GM19025 (cell line): ENCODE measurements around the gene UBE2C.
"Not testable (repeated sequence)": the region's sequence is repeated elsewhere in the genome, so short reads cannot be mapped to it uniquely, and the experiment has no call there.

Source experiments
- ATAC-seq: cut with Tn5 transposase; IDR thresholded peaks from one replicate; pipeline ENCODE4 v1.9.1; 2021; ENCODE audit warnings: mild to moderate bottlenecking, low read depth, moderate library complexity; ENCODE audit not compliant: unreplicated experiment

Gene UBE2C

DNA sequence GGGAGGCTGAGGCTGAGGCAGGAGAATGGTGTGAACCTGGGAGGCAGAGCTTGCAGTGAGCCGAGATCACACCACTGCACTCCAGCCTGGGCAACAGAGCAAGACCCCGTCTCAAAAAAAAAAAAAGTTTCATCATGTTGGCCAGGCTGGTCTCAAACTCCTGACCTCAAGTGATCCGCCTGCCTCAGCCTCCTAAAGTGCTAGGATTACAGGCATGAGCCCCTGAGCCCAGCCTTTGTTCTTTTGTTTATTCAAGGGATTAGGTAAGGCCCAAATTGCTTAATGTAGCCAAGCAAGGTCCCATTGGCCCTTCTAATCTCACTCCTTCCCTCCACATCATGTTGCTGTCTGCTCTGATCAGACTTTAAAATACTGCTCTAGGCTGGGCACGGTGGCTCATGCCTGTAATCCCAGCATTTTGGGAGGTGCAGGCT is 17.2 kb downstream of the UBE2C start:
- not testable (repeated sequence) for ATAC-seq

DNA sequence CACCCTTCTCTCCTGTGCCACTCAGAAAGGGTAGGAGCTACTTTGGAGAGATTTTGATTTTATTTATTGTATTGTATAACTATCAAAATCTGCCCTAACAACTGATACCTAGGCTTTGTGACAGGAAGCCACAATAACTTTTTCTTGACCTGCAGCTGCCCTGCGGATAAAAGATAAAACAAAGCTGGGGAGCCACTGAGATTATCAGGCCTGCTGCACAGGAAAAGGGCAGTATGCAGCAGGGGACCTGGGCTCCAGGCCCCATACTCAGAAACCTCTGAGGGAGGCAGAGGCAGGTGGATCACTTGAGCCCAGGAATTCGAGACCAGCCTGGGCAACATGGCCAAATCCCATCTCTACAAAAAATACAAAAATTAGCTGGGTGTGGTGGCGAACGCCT is 20.2 kb downstream of the UBE2C start:
- no peak for ATAC-seq

DNA sequence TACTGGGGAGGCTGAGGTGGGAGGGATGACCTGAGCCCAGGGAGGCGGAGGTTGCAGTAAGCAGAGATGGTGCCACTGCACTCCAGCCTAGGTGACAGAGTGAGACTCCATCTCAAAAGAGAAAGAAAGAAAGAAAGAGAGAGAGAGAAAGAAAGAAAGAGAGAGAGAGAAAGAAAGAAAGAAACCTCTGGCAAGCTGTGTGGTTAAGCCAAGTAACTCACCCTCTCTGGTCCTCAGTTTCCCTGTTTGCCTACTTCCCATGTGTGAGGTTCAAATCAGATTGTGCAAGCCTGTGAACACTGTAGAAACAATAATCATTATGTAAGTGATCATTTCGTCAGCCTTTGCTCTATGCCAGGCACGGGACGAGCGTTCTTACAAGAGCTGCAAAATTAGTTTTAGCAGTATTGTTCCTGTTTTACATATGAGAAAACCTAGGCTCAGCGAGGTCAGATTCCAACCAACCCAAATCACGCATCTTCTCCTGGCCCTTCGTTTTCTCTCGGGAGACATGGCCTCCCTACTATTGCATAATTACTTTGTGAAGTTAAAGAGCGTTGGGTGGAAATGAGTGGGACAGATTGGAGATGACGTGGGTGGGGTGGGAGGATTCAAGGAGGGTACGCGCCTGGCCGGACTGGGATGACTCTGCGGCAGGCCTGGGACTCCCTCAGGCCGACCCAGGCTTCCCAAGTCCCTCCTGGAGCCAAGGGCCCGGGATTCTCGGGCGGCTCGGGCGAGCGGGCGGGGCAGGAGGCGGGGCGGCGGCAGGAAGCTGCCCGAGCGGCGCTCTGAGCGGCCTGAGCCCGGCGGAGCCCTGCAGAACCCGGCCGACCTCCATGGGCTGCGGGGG is 20.8 kb downstream of the UBE2C start, which contains the start of gene SNX21:
Gene SNX21, plus strand, starts transcription at position 770 of the 853 bp plus-strand sequence. CDS start 121 bp downstream, outside the sequence.
- no peak for ATAC-seq

DNA sequence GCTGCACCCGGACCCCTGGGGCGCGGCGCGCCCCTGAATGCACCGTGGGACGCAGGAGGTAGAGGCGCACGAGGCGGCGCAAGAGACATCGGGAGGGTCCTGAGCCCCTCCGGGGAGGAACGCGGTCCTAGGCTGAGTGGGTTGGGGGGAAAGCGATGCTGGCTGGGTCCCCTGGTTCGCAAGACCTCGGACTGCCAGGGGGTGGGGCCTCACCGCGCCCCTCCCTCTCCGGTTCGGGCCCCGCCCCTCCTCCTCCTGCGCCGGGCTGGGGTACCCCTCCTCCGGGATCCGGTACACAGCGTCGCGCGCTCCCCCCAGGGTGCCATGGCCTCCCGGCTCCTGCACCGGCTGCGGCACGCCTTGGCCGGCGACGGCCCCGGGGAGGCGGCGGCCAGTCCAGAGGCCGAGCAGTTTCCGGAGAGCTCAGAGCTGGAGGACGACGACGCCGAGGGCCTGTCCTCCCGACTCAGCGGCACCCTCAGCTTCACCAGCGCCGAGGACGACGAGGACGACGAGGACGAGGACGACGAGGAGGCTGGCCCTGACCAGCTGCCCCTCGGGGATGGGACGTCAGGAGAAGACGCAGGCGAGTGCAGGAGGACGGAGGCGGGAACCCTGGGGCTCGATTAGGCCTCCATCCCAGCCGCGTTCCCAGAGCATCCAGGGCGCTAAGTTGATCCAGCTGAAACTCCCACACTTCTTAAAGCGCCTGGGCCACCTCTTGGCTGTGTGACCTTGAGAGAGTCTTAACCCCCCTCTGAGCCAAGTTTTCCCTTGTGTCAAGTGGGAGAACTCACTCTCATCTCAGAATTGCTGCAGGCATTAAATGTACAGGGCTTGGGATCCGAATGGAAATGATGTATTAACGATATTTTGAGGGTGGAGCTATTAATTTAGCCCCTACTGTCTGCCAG is 21.7 kb downstream of the UBE2C start:
- no peak for ATAC-seq

DNA sequence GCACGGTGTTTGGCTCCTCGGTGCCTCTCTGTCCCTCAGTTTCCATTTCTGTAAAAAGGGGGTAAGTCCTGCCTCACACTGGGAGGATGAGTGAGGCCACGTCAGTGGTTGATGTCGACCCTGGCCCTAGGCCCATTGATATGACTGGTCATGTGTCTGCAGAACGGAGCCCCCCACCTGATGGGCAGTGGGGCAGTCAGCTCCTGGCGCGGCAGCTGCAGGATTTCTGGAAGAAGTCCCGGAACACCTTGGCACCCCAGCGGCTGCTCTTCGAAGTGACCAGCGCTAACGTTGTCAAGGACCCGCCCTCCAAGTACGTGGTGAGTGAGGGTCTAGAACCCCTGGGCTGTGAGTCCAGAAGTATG is 22.3 kb downstream of the UBE2C start:
- ATAC-seq, result no peak

DNA sequence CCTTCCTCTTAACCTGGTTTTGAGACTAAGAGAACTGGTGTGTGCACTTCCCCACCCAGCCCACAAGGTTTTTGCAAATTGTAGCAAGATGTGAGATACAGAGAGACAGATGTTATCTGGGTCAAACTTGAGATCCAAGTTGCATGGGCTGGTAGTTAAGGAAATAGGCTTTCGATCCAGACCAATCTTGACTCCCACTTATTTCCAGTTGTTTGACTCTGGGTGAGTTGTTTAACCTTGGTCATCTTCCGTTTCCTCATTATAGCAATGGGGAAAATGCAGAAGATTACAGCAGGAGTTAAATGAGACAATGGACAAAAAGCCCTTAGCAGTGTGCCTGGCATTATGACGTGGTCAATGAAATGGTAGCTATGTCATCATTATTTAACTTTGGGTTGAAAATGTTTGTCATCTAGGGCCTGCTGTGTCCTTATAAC is 22.9 kb downstream of the UBE2C start:
- ATAC-seq, result no peak

DNA sequence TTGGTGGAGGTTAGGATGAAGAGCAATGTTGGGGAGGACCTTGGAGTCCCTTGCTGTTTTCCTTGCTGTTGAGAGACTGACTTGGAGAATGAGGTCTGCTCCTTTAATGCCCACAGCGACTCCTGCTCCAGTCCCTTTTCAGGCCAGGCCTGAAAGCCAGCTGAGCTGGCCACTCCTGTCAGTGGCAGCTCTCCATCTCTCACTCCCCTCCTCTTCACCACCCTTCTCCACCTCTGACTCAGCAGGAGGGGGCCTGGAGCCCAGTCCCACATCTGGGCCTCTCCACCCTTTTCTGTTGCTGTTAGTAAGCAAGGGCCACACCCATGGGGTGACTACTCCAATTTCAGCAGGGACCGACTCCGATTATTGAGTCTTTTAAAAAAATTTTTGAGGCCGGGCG is 23.4 kb downstream of the UBE2C start:
- no peak for ATAC-seq

DNA sequence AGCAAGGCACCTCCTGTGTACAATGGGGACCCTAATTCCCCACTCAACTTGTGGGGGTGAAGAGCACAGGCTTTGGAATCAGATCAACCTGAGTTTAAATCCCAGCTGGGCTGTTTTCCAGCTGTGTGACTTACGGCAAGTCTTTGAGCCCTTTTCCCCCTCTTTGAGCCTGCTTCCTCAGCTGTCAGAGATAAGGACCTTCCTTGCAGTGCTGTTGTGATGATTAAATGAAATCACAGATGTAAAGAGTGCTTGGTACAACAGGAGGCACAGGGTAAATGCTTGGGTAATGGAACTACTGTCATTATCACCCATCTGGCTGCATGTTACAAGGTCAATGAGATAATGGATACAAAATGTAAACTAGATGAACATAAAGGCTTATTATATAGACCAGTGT is 24.4 kb downstream of the UBE2C start:
- no peak for ATAC-seq

DNA sequence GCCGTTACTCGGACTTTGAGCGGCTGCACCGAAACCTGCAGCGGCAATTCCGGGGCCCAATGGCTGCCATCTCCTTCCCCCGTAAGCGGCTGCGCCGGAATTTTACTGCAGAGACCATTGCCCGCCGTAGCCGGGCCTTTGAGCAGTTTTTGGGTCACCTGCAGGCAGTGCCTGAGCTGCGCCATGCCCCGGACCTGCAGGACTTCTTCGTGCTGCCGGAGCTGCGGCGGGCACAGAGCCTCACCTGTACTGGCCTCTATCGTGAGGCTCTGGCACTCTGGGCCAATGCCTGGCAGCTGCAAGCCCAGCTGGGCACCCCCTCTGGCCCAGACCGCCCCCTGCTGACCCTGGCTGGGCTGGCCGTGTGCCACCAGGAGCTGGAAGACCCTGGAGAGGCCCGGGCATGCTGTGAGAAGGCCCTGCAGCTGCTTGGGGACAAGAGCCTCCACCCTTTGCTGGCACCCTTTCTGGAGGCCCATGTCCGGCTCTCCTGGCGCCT is 28.3 kb downstream of the UBE2C start:
- no peak for ATAC-seq

DNA sequence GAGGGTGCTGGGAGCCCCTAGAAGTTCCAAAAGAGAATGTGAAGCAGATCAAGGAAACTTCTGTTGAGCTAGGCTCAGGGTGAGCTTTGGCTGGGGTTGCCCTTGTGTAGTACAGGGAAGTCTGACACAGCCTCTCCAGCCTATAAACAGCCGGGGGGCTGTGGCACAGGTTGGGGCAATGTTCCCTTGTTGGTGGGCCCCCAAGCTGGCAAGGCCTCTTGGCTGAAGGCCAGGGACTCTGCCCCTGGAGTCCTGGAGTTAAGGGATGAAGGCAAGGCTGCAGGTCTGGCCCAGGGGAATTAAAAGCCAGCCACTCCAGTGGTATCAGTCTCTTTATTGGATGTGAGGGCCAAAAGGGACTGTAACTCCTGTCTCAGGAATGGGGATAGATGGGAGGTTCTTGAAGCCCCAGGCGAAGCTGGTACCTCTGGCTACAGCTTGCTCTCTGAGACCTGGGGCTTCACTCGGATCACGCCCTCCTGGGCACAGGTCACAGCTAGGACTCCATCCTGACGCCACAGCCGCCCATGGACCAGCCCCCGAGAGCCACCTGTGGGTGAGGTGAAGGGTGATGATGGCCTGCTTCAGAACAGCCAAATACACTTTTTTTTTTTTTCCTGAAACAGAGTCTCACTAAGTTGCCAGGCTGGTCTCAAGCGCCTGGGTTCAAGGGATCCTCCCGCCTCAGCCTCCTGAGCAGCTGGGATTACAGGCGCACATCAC is 29.1 kb downstream of the UBE2C start:
- no peak for ATAC-seq

DNA sequence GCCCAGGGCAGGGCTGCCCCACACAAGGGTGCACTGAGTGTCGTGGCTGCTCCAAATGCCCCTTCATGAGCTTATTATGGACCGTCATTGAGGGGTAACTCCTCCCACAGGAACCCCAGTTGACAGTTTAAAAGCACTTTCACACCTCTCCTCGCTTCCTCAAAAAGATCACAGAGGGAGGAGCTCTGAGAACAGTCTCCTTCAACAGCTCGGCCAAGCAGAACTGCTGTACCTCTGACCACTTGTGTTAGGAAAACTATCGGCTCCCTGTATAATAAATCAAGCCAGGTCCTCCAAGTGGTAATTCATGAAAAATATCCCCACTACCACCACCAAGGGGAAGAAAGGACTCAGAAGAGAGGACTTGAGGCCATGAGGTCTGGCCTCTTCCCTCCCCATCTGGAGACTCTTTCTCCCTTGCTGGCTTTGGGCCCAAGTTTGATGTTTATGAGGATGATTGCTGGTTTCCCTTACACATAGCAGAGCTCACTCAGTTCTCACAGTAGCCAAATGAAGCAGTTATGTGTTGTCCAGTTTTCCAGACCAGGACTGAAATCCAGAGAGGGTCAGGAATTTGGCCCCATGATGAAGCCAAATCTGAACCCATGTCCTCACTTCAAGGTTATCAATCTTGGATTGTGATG is 29.8 kb downstream of the UBE2C start:
- ATAC-seq, result no peak

DNA sequence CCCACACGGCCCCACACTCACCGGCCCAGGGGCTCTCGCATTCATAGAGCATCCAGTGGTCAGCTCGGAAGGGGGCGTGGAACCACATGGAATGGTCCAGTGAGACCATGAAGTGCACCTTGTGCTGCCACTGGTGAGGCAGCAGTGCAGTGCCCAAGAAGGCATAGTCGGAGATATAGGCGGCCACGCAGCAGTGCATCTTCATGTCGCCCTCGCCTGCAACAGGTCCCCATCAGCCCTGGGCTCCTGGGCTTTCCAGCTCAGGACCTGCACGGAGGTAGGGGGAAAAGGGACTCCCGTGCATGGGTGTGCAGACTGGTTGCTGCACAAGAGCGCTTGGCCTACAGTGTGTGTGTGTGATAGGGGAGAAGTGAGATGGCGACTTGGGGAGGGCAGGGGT is 31.1 kb downstream of the UBE2C start:
- no peak for ATAC-seq

DNA sequence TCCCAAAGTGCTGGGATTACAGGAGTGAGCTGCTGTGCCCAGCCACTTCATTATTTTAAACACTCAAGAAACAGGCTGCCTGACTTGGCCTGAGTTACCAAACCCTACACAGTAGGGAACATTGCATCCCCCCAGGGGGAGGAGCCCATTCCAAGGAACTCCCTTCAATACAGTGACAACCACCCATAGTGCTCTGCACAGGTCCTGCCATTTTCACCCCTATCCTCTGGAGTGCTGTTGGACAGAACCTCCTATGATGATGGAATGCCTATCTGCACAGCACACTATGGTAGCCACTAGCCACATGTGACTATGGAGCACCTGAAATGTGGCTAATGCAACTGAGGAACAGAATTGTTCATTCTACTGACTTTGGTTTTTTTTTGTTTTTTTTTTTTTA is 33.0 kb downstream of the UBE2C start:
- ATAC-seq, result no peak

DNA sequence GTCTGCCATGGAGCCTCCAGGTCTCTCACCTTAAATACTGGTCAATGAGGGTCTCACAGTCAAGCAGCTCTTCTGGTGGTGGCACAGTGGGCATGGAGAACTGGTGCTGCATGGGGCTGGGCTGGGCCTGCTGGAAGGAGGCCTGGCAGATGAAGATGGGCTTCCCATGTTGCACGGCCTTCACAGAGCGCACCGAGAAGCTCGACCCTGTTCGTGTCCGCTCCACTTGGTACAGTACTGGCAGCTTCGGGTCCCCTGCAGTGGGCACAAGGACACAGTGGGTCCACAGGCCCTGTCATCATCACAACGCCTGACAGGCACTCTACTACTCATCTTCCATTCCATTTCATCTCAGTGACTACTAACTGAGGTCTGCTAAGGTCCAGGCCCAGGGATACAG is 36.0 kb downstream of the UBE2C start:
- ATAC-seq, result no peak

DNA sequence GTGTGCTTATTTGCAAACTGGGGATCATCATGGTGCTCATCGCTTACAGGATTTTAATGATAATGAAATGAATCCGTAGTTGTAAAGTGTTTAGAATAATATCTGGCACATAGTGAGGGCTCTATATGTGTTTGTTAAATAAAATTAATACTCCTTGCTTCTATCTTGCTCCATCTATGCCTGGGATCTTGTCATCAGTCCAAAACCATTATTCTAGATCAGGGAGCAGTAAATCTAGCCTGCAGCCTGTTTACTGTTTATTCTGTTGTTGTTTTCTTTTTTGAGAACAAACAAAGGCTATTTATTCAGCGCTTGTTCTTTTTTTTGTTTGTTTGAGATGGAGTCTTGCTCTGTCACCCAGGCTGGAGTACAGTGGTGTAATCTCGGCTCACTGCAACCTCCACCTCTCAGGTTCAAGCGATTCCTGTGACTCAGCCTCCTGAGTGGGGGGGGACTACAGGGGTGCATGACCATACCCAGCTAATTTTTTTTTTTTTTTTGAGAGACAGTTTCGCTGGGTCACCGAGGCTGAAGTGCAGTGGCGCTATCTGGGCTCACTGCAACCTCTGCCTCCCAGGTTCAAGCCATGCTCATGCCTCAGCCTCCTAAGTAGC is 36.6 kb downstream of the UBE2C start:
- ATAC-seq, result no peak

DNA sequence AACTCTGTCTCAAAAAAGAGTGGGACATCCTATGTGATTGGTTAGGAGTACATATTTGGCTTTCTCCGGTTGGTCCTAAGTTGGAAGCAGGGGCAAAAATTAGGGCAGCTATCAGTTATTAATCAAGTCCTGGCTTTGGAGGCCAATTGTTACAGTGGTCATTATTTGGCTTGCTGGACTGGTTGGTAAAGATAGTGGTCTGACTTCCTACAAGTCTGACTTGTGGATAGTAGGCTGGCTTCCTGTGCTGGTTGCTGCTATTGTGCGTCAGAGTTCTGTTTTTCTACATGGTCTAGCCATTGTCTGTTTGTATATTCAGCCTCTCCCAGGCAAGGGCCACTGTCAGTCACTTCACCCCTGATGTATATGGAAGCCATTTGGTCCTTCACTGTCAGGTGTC is 37.8 kb downstream of the UBE2C start:
- no peak for ATAC-seq

DNA sequence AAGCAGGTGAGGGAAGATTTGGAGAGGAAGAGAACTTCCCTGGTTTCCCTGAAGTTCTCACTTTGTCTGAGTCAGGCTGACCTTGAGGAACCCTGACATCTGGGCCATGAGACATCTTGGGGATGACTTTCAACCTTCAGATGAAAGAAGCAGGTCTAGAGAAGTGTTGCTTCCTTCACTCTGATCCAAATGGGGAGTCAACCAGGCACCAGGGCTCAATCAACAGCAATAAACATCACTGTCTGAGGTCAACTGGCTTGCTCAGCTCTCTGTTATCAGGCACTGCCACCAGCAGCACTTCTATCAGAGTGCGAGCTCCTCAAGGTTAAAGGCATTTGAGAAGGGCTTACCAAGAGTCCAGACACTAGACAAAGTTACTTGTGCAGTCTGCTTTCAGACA is 38.5 kb downstream of the UBE2C start:
- ATAC-seq, result no peak

DNA sequence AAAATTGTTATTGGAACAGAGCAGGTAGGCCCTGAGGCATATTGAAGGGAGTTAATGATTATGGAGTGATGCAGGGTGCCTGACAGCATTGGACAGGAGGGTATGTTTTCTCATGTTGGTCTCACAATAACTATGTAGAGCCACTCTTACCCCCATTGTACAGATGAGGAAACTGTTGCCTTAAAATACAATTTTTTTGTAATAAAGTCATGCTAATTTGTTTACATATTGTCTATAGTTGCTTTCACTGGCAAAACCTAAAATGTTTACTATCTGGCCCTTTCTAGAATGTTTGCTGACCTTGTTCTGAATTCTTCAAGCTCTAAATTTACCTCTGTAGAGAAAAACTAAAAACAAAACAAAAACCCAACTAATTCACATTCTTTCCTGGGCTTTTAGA is 39.1 kb downstream of the UBE2C start:
- ATAC-seq, result no peak

DNA sequence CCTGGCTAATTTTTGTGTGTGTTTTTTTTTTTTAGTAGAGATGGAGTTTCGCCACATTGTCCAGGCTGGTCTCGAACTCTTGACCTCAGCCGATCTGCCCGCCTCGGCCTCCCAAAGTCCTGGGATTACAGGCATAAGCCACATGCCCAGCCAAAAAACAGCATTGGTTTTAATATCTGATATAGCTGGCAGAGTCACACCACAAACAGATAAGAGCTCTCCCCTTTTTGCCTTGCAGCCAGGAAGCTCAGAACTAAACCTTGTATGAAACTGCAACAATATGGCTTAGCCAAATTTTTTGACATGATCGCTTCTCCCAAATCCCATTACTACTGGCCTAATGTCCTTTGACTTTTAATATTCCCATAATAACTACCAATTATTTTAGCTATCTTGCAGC is 39.9 kb downstream of the UBE2C start:
- no peak for ATAC-seq

DNA sequence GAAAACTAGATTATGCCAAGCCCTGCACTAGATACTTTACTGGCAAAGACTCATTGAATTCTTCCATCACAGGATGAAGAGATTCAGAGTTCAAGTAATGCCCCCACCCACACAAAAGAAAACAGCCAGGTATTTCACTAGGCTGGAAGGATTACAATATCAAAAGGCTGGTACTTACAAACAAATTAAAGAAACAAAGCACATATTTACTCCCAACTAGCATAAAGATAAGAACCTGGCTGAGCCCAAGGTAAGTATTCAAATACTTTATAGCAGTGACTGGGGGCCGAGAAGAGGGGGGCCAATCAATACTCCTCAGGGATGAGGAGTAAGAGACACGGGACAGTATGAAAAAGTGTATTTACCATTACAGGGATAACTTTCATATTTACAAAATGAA is 41.0 kb downstream of the UBE2C start:
- no peak for ATAC-seq
